GM23338 (cell line): Measurements from ENCODE around the gene NHEJ1.

ENCODE experiments used
- TF ChIP-seq, protein P1 (sequence below), 2 experiments: fragments of 200-600 bp in 1 of 2; sonication (generic) in 1 of 2; conservative IDR thresholded peaks; 2 replicates each; pipeline versions ENCODE4 v1.5.1 to v1.6.1; 2016 to 2017; ENCODE audit warnings: antibody characterized with exemption in 2 of 2, low read depth in 2 of 2, mild to moderate bottlenecking in 2 of 2, moderate library complexity in 1 of 2
- TF ChIP-seq, protein P2 (sequence below): IDR thresholded peaks from one replicate; pipeline ENCODE4 v1.6.1; 2018; ENCODE audit warnings: antibody characterized with exemption; ENCODE audit not compliant: unreplicated experiment

DNA sequence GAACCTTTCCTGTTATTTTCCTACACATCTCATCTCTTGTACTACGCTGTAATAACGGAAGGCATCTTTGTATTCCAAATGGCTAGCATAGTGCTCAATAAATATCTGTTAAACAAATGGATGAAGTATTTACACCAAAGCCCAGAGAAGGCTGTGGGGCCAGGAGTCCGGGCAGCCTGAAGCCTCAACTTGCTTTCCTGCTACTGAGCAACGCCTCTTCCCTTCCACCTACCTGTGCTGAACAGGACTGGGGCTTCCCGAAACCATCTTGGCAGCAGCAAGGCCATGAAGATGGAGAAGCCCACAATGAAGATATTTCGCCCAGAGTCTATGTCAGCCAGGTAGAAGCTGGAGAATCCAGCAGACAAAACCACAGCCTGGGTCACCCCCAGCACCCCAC is 2.5 kb upstream of the NHEJ1 start:
- TF ChIP-seq, protein P1, sequence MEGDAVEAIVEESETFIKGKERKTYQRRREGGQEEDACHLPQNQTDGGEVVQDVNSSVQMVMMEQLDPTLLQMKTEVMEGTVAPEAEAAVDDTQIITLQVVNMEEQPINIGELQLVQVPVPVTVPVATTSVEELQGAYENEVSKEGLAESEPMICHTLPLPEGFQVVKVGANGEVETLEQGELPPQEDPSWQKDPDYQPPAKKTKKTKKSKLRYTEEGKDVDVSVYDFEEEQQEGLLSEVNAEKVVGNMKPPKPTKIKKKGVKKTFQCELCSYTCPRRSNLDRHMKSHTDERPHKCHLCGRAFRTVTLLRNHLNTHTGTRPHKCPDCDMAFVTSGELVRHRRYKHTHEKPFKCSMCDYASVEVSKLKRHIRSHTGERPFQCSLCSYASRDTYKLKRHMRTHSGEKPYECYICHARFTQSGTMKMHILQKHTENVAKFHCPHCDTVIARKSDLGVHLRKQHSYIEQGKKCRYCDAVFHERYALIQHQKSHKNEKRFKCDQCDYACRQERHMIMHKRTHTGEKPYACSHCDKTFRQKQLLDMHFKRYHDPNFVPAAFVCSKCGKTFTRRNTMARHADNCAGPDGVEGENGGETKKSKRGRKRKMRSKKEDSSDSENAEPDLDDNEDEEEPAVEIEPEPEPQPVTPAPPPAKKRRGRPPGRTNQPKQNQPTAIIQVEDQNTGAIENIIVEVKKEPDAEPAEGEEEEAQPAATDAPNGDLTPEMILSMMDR (conservative IDR thresholded peaks at IDR 0.05; ENCODE audit: low read depth in 2 of 2): no peak
- TF ChIP-seq, protein P2, sequence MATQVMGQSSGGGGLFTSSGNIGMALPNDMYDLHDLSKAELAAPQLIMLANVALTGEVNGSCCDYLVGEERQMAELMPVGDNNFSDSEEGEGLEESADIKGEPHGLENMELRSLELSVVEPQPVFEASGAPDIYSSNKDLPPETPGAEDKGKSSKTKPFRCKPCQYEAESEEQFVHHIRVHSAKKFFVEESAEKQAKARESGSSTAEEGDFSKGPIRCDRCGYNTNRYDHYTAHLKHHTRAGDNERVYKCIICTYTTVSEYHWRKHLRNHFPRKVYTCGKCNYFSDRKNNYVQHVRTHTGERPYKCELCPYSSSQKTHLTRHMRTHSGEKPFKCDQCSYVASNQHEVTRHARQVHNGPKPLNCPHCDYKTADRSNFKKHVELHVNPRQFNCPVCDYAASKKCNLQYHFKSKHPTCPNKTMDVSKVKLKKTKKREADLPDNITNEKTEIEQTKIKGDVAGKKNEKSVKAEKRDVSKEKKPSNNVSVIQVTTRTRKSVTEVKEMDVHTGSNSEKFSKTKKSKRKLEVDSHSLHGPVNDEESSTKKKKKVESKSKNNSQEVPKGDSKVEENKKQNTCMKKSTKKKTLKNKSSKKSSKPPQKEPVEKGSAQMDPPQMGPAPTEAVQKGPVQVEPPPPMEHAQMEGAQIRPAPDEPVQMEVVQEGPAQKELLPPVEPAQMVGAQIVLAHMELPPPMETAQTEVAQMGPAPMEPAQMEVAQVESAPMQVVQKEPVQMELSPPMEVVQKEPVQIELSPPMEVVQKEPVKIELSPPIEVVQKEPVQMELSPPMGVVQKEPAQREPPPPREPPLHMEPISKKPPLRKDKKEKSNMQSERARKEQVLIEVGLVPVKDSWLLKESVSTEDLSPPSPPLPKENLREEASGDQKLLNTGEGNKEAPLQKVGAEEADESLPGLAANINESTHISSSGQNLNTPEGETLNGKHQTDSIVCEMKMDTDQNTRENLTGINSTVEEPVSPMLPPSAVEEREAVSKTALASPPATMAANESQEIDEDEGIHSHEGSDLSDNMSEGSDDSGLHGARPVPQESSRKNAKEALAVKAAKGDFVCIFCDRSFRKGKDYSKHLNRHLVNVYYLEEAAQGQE: no peak
